Loucy (cell line): ENCODE data around the gene ABCC6.

ENCODE experiments used
- EZH2phosphoT487 ChIP-seq: fragments of 200-600 bp; IDR thresholded peaks from 2 replicates; pipeline ENCODE4 v1.6.1; 2018; ENCODE audit warnings: antibody characterized with exemption, mild to moderate bottlenecking, moderate library complexity, borderline replicate concordance
- TF ChIP-seq, protein P1 (sequence below): fragments of 200-600 bp; sonication (generic); conservative IDR thresholded peaks from 2 replicates; pipeline ENCODE4 v1.5.1; 2014; ENCODE audit warnings: mild to moderate bottlenecking, antibody characterized with exemption, low read length

GRCh38 chr16:16151315-16151714 is 72.0 kb downstream of the ABCC6 start:
- TF ChIP-seq, protein P1, sequence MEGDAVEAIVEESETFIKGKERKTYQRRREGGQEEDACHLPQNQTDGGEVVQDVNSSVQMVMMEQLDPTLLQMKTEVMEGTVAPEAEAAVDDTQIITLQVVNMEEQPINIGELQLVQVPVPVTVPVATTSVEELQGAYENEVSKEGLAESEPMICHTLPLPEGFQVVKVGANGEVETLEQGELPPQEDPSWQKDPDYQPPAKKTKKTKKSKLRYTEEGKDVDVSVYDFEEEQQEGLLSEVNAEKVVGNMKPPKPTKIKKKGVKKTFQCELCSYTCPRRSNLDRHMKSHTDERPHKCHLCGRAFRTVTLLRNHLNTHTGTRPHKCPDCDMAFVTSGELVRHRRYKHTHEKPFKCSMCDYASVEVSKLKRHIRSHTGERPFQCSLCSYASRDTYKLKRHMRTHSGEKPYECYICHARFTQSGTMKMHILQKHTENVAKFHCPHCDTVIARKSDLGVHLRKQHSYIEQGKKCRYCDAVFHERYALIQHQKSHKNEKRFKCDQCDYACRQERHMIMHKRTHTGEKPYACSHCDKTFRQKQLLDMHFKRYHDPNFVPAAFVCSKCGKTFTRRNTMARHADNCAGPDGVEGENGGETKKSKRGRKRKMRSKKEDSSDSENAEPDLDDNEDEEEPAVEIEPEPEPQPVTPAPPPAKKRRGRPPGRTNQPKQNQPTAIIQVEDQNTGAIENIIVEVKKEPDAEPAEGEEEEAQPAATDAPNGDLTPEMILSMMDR = no peak
- no peak for TF ChIP-seq EZH2phosphoT487
